IMR-90 (cell line): Measurements from ENCODE around the gene KNCN. TPM values are rescaled to one million over a fixed set of nuclear protein-coding genes. Genes with fewer than 3 reads are reported as not detected.

Experiments
- ATAC-seq: fragments of 200-7000 bp; cut with Tn5 transposase; 2 replicates; pipeline ENCODE4 v1.9.1; 2020; ENCODE audit warnings: low read depth, mild to moderate bottlenecking, moderate library complexity
- BruUV-seq: library from RNA; stranded (reverse); fragments of 400-500 nt; replicated peaks from 2 replicates; lab custom pipeline; 2021; lab: Mats Ljungman, UMichigan
- CTCF ChIA-PET: fragments of 300-600 bp; formaldehyde crosslinking; extraction: SDS; loops from one replicate; lab custom pipeline; 2021; ENCODE audit warnings: antibody characterized with exemption; lab: Yijun Ruan, JAX
- POLR2A ChIA-PET: fragments of 300-600 bp; sonication (Branson Sonifier 250); formaldehyde crosslinking; loops from one replicate; lab custom pipeline; 2022; ENCODE audit warnings: antibody characterized with exemption; ENCODE audit not compliant: unreplicated experiment; lab: Charles Lee
- DNase-seq: peaks from one replicate; pipeline ENCODE4 v3.0.0; 2013
- H2AFZ ChIP-seq: replicated peaks from 2 replicates; pipeline ENCODE3; 2013; ENCODE audit warnings: low read length, mild to moderate bottlenecking; ENCODE audit not compliant: poor library complexity
- H2AK5ac ChIP-seq: 2 replicates; pipeline ENCODE4 v1.6.1; 2013; ENCODE audit warnings: low read depth, low read length, inconsistent platforms
- H2AK9ac ChIP-seq: replicated peaks from 2 replicates; pipeline ENCODE3; 2013; ENCODE audit warnings: mild to moderate bottlenecking, low read depth, low read length, moderate library complexity; ENCODE audit not compliant: poor library complexity
- H2BK120ac ChIP-seq: 2 replicates; pipeline ENCODE4 v1.6.1; 2013; ENCODE audit warnings: low read depth, low read length, inconsistent platforms
- H2BK15ac ChIP-seq: 3 replicates; pipeline ENCODE4 v1.6.1; 2013; ENCODE audit warnings: low read depth, low read length, inconsistent platforms
- H2BK20ac ChIP-seq: 2 replicates; pipeline ENCODE4 v1.6.1; 2013; ENCODE audit warnings: low read depth, mild to moderate bottlenecking, inconsistent platforms, low read length, moderate library complexity
- H2BK5ac ChIP-seq: 2 replicates; pipeline ENCODE4 v1.6.1; 2013; ENCODE audit warnings: mild to moderate bottlenecking, low read depth, low read length, inconsistent platforms; ENCODE audit not compliant: poor library complexity, severe bottlenecking
- H3K14ac ChIP-seq: replicated peaks from 2 replicates; pipeline ENCODE4 v1.6.1; 2013; ENCODE audit warnings: low read depth, low read length, inconsistent platforms
- H3K18ac ChIP-seq: 2 replicates; pipeline ENCODE4 v1.6.1; 2013; ENCODE audit warnings: low read depth, low read length, control low read depth
- H3K23ac ChIP-seq: 2 replicates; pipeline ENCODE4 v1.6.1; 2013; ENCODE audit warnings: low read depth, low read length, inconsistent platforms
- H3K27ac ChIP-seq: 2 replicates; pipeline ENCODE4 v1.5.1; 2013; ENCODE audit warnings: mild to moderate bottlenecking, control low read depth, low read length; ENCODE audit not compliant: insufficient read depth
- H3K27me3 ChIP-seq: 2 replicates; pipeline ENCODE4 v1.6.1; 2013; ENCODE audit warnings: low read length; ENCODE audit not compliant: control insufficient read depth, insufficient read depth
- H3K36me3 ChIP-seq: 2 replicates; pipeline ENCODE4 v1.6.1; 2013; ENCODE audit warnings: low read length, mixed read lengths; ENCODE audit not compliant: control insufficient read depth, insufficient read depth
- H3K4ac ChIP-seq: 2 replicates; pipeline ENCODE4 v1.6.1; 2013; ENCODE audit warnings: low read depth, low read length, inconsistent platforms
- H3K4me1 ChIP-seq: 2 replicates; pipeline ENCODE4 v1.6.1; 2013; ENCODE audit warnings: low read length, mixed read lengths; ENCODE audit not compliant: control insufficient read depth, insufficient read depth
- H3K4me2 ChIP-seq: 2 replicates; pipeline ENCODE4 v1.6.1; 2013; ENCODE audit warnings: low read depth, mild to moderate bottlenecking, control low read depth, low read length, moderate library complexity
- H3K4me3 ChIP-seq: 2 replicates; pipeline ENCODE4 v1.5.1; 2013; ENCODE audit warnings: low read depth, mild to moderate bottlenecking, control low read depth, low read length, moderate library complexity; ENCODE audit not compliant: insufficient read depth
- H3K56ac ChIP-seq: 2 replicates; pipeline ENCODE4 v1.6.1; 2013; ENCODE audit warnings: low read length, inconsistent platforms; ENCODE audit not compliant: insufficient read depth; ENCODE audit errors: extremely low read depth
- H3K79me1 ChIP-seq, 2 experiments: 2 replicates each; pipeline ENCODE4 v1.6.1; 2013; ENCODE audit warnings: low read length in 2 of 2, inconsistent platforms in 1 of 2, low read depth in 1 of 2
- H3K9ac ChIP-seq: 2 replicates; pipeline ENCODE4 v1.6.1; 2013; ENCODE audit warnings: low read depth, low read length, control low read depth
- H3K9me1 ChIP-seq: 2 replicates; pipeline ENCODE4 v1.6.1; 2013; ENCODE audit warnings: low read length, inconsistent platforms; ENCODE audit not compliant: insufficient read depth
- H3K9me3 ChIP-seq: 2 replicates; pipeline ENCODE4 v1.6.1; 2013; ENCODE audit warnings: low read length; ENCODE audit not compliant: control insufficient read depth, insufficient read depth
- H4K20me1 ChIP-seq: 2 replicates; pipeline ENCODE4 v1.6.1; 2013; ENCODE audit warnings: low read length, inconsistent platforms; ENCODE audit not compliant: insufficient read depth
- H4K5ac ChIP-seq: 2 replicates; pipeline ENCODE4 v1.6.1; 2013; ENCODE audit warnings: mild to moderate bottlenecking, low read depth, low read length, control low read depth
- H4K8ac ChIP-seq, 2 experiments: 2 replicates each; pipeline ENCODE4 v1.6.1; 2013; ENCODE audit warnings: low read depth in 2 of 2, low read length in 2 of 2, control low read depth in 1 of 2, inconsistent platforms in 1 of 2
- H4K91ac ChIP-seq: 2 replicates; pipeline ENCODE4 v1.6.1; 2013; ENCODE audit warnings: low read depth, low read length, inconsistent platforms; ENCODE audit not compliant: insufficient read depth
- BHLHE40 ChIP-seq: fragments of 150-350 bp; IDR thresholded peaks from 2 replicates; pipeline ENCODE4 v1.6.1; 2016; ENCODE audit warnings: mild to moderate bottlenecking, low read depth, low read length
- CEBPB ChIP-seq: IDR thresholded peaks from 2 replicates; pipeline ENCODE4 v1.6.1; 2012; ENCODE audit warnings: low read depth, low read length, improper control_type of control experiment
- CHD1 ChIP-seq: IDR thresholded peaks from 2 replicates; pipeline ENCODE4 v1.6.1; 2012; ENCODE audit warnings: low read depth, low read length, improper control_type of control experiment
- CTCF ChIP-seq: conservative IDR thresholded peaks from 2 replicates; pipeline ENCODE4 v1.5.1; 2012; ENCODE audit warnings: mild to moderate bottlenecking, low read depth, low read length, improper control_type of control experiment
- ELK1 ChIP-seq: fragments of 150-350 bp; IDR thresholded peaks from 2 replicates; pipeline ENCODE4 v1.6.1; 2016; ENCODE audit warnings: low read depth, mild to moderate bottlenecking, low read length, moderate library complexity, borderline replicate concordance
- FOS ChIP-seq: fragments of 150-350 bp; IDR thresholded peaks from 2 replicates; pipeline ENCODE4 v1.6.1; 2016; ENCODE audit warnings: low read depth, low read length
- MAFK ChIP-seq: IDR thresholded peaks from 2 replicates; pipeline ENCODE4 v1.6.1; 2012; ENCODE audit warnings: low read depth, low read length, improper control_type of control experiment
- MAZ ChIP-seq: IDR thresholded peaks from 2 replicates; pipeline ENCODE4 v1.6.1; 2012; ENCODE audit warnings: low read depth, mild to moderate bottlenecking, low read length, improper control_type of control experiment, moderate library complexity, borderline replicate concordance
- MXI1 ChIP-seq: IDR thresholded peaks from 2 replicates; pipeline ENCODE4 v1.6.1; 2012; ENCODE audit warnings: low read depth, mild to moderate bottlenecking, low read length, moderate library complexity, borderline replicate concordance
- NFE2L2 ChIP-seq: fragments of 150-350 bp; IDR thresholded peaks from 2 replicates; pipeline ENCODE4 v1.6.1; 2016; ENCODE audit warnings: low read depth, mild to moderate bottlenecking, low read length
- POLR2A ChIP-seq: IDR thresholded peaks from 2 replicates; pipeline ENCODE4 v1.6.1; 2012; ENCODE audit warnings: mild to moderate bottlenecking, low read depth, low read length
- RAD21 ChIP-seq: IDR thresholded peaks from 2 replicates; pipeline ENCODE4 v1.6.1; 2012; ENCODE audit warnings: low read length, improper control_type of control experiment
- RCOR1 ChIP-seq: IDR thresholded peaks from 2 replicates; pipeline ENCODE4 v1.6.1; 2012; ENCODE audit warnings: mild to moderate bottlenecking, low read length, improper control_type of control experiment; ENCODE audit not compliant: insufficient replicate concordance
- RFX5 ChIP-seq: IDR thresholded peaks from 2 replicates; pipeline ENCODE4 v1.8.0; 2012; ENCODE audit warnings: low read depth, mild to moderate bottlenecking, low read length, moderate library complexity
- SMC3 ChIP-seq: fragments of 150-350 bp; IDR thresholded peaks from 2 replicates; pipeline ENCODE4 v1.6.1; 2016; ENCODE audit warnings: low read depth, mild to moderate bottlenecking, antibody characterized with exemption, low read length, moderate library complexity
- USF2 ChIP-seq: fragments of 150-350 bp; IDR thresholded peaks from 2 replicates; pipeline ENCODE4 v1.6.1; 2017; ENCODE audit warnings: mild to moderate bottlenecking, antibody characterized with exemption, low read length, low read depth
- WGBS, 2 experiments: methylation state at CpG; one replicate each; pipeline versions ENCODE4 v1.1.5 to v1.1.7; 2013; ENCODE audit warnings: missing lambda C conversion rate in 2 of 2; ENCODE audit not compliant: insufficient read length in 1 of 2; ENCODE audit errors: extremely low coverage in 2 of 2; 5-methylcytosine and 5-hydroxymethylcytosine counted together
- dilution Hi-C: fragments of 300-500 bp; cut with HindIII; formaldehyde crosslinking; loops from one replicate; pipeline ENCODE4 v1.14.3; 2018; ENCODE audit warnings: low sequenced_read_pairs; ENCODE audit not compliant: unreplicated experiment
- in situ Hi-C: fragments of 300-500 bp; cut with MboI; formaldehyde crosslinking; loops from 3 replicates; pipeline ENCODE4 v1.14.3; 2019; ENCODE audit warnings: low sequenced_read_pairs, inconsistent platforms, mixed read lengths
- intact Hi-C: fragments of 100-400 bp; cut with micrococcal nuclease; formaldehyde crosslinking; loops from 2 replicates; pipeline ENCODE4 v1.10.0; 2022
- polyA plus RNA-seq, 3 experiments: library from polyadenylated mRNA; depleted of rRNA; stranded (reverse); fragments of >200 nt; gene quantifications; 2 replicates each; pipeline ENCODE4 v1.2.3, GENCODE V29; 2012; ENCODE audit warnings: low replicate concordance in 1 of 3
- total RNA-seq: library from RNA; depleted of rRNA; stranded (reverse); fragments of >200 nt; gene quantifications from 2 replicates; pipeline ENCODE4 v1.2.3, GENCODE V29; 2012

Gene KNCN
- total and polyA plus RNA-seq, 2 of the 4 experiments (the other 2 are of a cell fraction), result not detected

- Histone ChIP-seq H2AK5ac (no peak overlapping the region), H3K4me1 (no peaks in the 10 kb centered on the region), H3K56ac (no peak overlapping the region), H2BK20ac (no peak overlapping the region), H2BK15ac (no peak overlapping the region), H2BK120ac (no peak overlapping the region), H3K14ac (no peak overlapping the region), H4K5ac (no peak overlapping the region), H3K4ac (no peak overlapping the region), H3K4me2 (no peak overlapping the region), H3K36me3 (no peaks in the 10 kb centered on the region), H4K20me1 (no peaks in the 10 kb centered on the region), H3K18ac (no peak overlapping the region), H3K9me1 (no peaks in the 10 kb centered on the region), H3K23ac (no peak overlapping the region), H3K9me3 (no peaks in the 10 kb centered on the region), H3K9ac (no peak overlapping the region), H3K4me3 (no peak overlapping the region), H2BK5ac (no peak overlapping the region), H4K8ac (no peak overlapping the region), H4K91ac (no peak overlapping the region), H3K79me1 (no peaks in the 10 kb centered on the region), H3K27ac (no peak overlapping the region), H2AK9ac (no peak overlapping the region), H2AFZ (no peak overlapping the region), H3K27me3 (peaks cover 60% of the 10 kb centered on the region)
- dilution Hi-C loops (no loop called here), in situ Hi-C loops (no loop called here), intact Hi-C loops (no loop called here)
- DNase-seq (no peak), ATAC-seq (no peak)
- 67% methylated on average over 3 of the region's 5 CpGs; no CpG with 5 or more reads in 1 of the 2 experiments for WGBS, 2 experiments
- BruUV-seq, result no TSS peak
- TF ChIP-seq CHD1 (no peak), RAD21 (no peak), USF2 (no peak), RFX5 (no peak), CTCF (no peak), RCOR1 (no peak), ELK1 (no peak), FOS (no peak), BHLHE40 (no peak), POLR2A (no peak), SMC3 (no peak), MAZ (no peak), MXI1 (no peak), NFE2L2 (no peak), MAFK (no peak), CEBPB (no peak)
- POLR2A ChIA-PET, result no interaction called here
- CTCF ChIA-PET, result no interaction called here
Observed at GRCh38 chr1:46513536-46513935, 37.9 kb downstream of the KNCN start.
